ENCODE results near the gene BANF2. TPM values are rescaled to one million over a fixed set of nuclear protein-coding genes. Genes with fewer than 3 reads are reported as not detected.

Gene BANF2
- polyA plus RNA-seq, 1 experiment = not detected

DNA sequence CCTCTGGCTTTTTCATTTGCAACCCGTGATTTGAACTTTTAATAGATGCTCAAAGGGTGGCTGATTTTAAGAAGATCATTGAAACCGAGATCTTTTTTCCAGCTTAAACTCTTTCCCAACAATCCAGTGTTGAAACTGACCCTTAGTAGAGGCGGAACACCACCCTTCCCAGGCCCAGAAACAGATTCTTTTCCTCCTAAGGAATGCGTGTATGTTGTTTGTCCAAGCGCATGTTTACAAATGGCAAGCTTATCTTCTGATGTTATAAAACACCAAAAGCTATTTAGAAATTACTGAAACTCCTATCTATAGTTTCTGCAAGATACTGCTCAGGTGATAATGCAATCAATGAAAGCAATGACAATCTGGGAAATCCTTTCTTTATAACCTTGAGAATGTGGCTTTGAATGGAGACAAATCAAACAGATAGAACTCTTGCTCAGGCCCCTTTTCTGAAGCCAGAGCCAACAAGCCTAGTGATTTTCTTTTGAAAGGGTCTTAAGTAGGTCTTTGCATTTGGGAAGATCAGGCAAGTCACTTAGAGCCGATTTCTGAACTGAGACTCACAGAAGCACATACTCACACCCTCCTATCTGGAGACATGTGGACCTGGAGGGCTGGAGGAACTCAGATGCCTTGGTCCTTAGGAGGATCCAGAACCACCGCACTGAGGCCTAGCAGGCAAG, 9.1 kb downstream of the BANF2 start:
- ChIA-PET CTCF (interaction anchor here (2.7 kb wide), 1 partner anchor 27 kb away, joined by 11 read pairs; the partner anchor contains the start of gene RRBP1), POLR2A (no interaction called here)
- Histone ChIP-seq H3K4me3 (ENCODE audit: low read depth, low read length) (no peak overlapping the region), H3K27me3 (ENCODE audit: control insufficient read depth, insufficient read depth, low read length) (0 out of 2 replicates have a peak, but pooled peaks cover 1% of the 10 kb centered on the region), H3K36me3 (ENCODE audit: control insufficient read depth, insufficient read depth, low read length) (no peaks in the 10 kb centered on the region)
- no peak for TF ChIP-seq CTCF (IDR thresholded peaks at IDR 0.05; ENCODE audit: insufficient read depth, low read depth, low read length)
- DNase-seq (ENCODE audit: low read depth) = no peak

DNA sequence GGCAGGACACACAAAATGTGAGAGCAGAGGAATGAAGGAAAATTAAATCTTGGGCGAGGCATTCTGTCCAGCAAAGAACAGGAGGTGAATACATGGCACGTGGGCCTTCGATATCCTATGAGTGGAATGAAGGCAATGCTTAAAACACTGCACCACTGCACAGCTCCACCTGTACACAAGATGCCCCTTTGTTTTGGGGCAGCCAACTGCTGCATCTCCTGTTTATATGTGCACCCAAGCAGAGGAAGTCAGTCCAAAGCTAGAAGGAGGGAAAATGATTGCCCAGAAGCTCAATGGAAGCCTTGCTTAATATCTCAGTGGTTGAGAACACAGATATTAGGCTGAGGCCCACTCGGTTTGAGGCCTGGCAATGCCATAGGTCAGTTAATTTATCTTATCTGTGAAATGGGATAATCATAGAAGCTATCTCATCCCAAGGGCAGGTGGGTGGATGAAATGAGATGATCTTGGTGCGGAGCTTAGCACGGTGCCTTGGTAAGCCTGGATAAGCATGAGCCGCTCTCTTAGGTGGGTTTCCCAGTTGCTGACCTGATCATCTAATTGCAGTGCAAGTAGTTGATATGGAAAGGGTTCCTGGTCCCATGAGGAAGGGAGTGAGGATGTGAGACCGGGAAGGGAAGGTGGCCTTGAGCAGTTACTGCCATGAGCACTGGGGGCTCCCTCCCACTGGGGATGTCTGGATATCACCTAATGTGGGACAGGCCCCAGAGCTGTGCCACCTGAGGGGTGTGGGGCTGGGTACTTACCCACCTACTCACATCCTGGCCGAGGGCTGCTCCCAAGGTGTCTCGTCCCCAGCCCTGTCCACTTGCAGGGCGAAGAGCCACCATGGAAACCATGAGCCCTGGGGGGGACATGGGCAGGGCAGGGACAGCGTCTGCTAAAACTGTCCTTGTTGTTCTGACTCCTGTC, 9.9 kb downstream of the BANF2 start:
- H3K27me3 ChIP-seq (ENCODE audit: control insufficient read depth, insufficient read depth, low read length) = 0 out of 2 replicates have a peak, but pooled peaks cover 1% of the 10 kb centered on the region
- no peaks in the 10 kb centered on the region for H3K36me3 ChIP-seq (ENCODE audit: control insufficient read depth, insufficient read depth, low read length)
- no peak overlapping the region for H3K4me3 ChIP-seq (ENCODE audit: low read depth, low read length)
- TF ChIP-seq CTCF (IDR thresholded peaks at IDR 0.05; ENCODE audit: insufficient read depth, low read depth, low read length) = no peak
- POLR2A ChIA-PET = no interaction called here
- CTCF ChIA-PET = interaction anchor here (1.0 to 2.7 kb wide), 2 partner anchors 9 to 27 kb away, joined by 3 to 11 read pairs; partner anchors contain the start of gene RRBP1
- no peak for DNase-seq (ENCODE audit: low read depth)

DNA sequence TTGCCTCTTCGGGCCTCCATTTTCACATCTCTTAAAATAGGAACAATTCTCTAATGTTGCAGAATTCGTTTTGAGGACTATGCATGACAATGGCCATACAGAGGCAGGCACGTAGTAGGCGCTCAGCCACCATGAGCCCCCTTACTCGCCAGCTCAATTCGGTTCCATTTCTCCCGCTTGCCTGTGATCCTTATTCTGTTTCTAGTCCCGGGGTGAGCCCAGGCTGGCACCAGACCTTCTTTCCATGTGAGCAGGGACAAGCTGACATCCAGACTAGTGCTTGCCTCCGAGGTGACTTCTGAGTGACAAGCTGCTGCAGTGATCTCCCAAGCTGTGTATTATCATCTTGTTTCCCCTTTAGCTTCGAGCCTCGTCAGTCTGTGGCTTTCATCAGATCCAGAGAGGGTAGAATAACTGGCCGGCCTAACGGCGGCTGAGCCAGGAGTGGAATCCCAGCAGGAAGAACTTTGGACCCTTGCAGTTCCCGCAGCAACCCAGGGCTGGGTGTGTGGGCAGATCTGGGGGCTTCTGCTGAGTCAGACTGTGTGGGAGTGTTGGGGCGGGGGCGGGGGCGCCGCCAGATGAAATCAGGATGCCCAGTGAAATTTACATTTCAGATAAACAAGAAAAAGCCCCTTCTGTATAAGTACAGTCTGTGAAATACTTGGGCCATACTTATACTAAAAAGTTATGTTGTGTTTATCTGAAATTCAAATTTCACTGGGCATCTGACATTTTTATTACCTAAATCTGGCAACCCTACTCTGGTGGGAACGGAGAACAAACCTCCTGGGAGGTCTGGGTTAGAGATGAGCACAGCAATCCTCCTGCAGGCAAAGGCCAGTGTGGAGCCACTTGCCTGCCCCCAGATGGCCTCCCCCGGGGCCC, 10.9 kb downstream of the BANF2 start:
- no peak for DNase-seq (ENCODE audit: low read depth)
- ChIA-PET POLR2A (no interaction called here), CTCF (interaction anchor here (1.0 to 2.7 kb wide), 2 partner anchors 8 to 28 kb away, joined by 3 to 11 read pairs; partner anchors contain the start of gene RRBP1)
- TF ChIP-seq CTCF (IDR thresholded peaks at IDR 0.05; ENCODE audit: insufficient read depth, low read depth, low read length) = no peak
- Histone ChIP-seq H3K4me3 (ENCODE audit: low read depth, low read length) (no peak overlapping the region), H3K27me3 (ENCODE audit: control insufficient read depth, insufficient read depth, low read length) (0 out of 2 replicates have a peak, but pooled peaks cover 1% of the 10 kb centered on the region), H3K36me3 (ENCODE audit: control insufficient read depth, insufficient read depth, low read length) (no peaks in the 10 kb centered on the region)

- CTCF ChIA-PET = interaction anchor here (2.7 kb wide), 1 partner anchor 29 kb away, joined by 11 read pairs; the partner anchor contains the start of gene RRBP1
Measured at GRCh38 chr20:17711267-17711627, 11.5 kb downstream of the BANF2 start.

More at GRCh38 chr20:17711267-17711627, 11.5 kb downstream of the BANF2 start:
- TF ChIP-seq CTCF (IDR thresholded peaks at IDR 0.05; ENCODE audit: insufficient read depth, low read depth, low read length) = no peak
- Histone ChIP-seq H3K4me3 (ENCODE audit: low read depth, low read length) (no peak overlapping the region), H3K36me3 (ENCODE audit: control insufficient read depth, insufficient read depth, low read length) (no peaks in the 10 kb centered on the region), H3K27me3 (ENCODE audit: control insufficient read depth, insufficient read depth, low read length) (0 out of 2 replicates have a peak, but pooled peaks cover 1% of the 10 kb centered on the region)
- no peak for DNase-seq (ENCODE audit: low read depth)
- POLR2A ChIA-PET = no interaction called here

Measured in BJ (cell line).